ENCODE measurements around the gene USF3. TPM values are rescaled to one million over a fixed set of nuclear protein-coding genes. Genes with fewer than 3 reads are reported as not detected.

Gene USF3
- total and polyA plus RNA-seq, 2 of the 13 experiments (the other 11 are each of a cell fraction or from before 2014, with no cell fraction given), result 6.3 to 15.2 TPM

GRCh38 chr3:113663324-113663750 is 33.1 kb downstream of the USF3 start (continued):
- TF ChIP-seq NR2C2 (CRISPR knock-in tag; IDR thresholded peaks at IDR 0.05; ENCODE audit: borderline replicate concordance) (no peak; the same call in 1 of the 2 replicates), TOPORS (CRISPR knock-in tag; IDR thresholded peaks at IDR 0.05) (no peak), KDM2A (CRISPR knock-in tag; IDR thresholded peaks at IDR 0.05; ENCODE audit: borderline replicate concordance, low read depth) (no peak), TARDBP (CRISPR knock-in tag; IDR thresholded peaks at IDR 0.05) (peak; percentile 43; the same call in 1 of the 2 replicates), ZNF276 (CRISPR knock-in tag; IDR thresholded peaks at IDR 0.05; ENCODE audit: low read depth) (peak; percentile 100), ZNF674 (CRISPR knock-in tag; IDR thresholded peaks at IDR 0.05; ENCODE audit: low read depth) (no peak), THRA (CRISPR knock-in tag; IDR thresholded peaks at IDR 0.05; ENCODE audit: borderline replicate concordance) (peak; percentile 66; the same call in 1 of the 2 replicates), ZNF251 (CRISPR knock-in tag; IDR thresholded peaks at IDR 0.05) (no peak), ATF4 (CRISPR knock-in tag; IDR thresholded peaks at IDR 0.05) (no peak), SP4 (CRISPR knock-in tag; IDR thresholded peaks at IDR 0.05) (no peak), BHLHE40 (IDR thresholded peaks at IDR 0.05; ENCODE audit: low read length) (no peak), JDP2 (CRISPR knock-in tag; IDR thresholded peaks at IDR 0.05; ENCODE audit: borderline replicate concordance) (no peak), DMTF1 (CRISPR knock-in tag; IDR thresholded peaks at IDR 0.05) (no peak), GFI1 (CRISPR knock-in tag; IDR thresholded peaks at IDR 0.05; ENCODE audit: borderline replicate concordance) (no peak), KDM5B (CRISPR knock-in tag; IDR thresholded peaks at IDR 0.05; ENCODE audit: borderline replicate concordance) (no peak), NONO (IDR thresholded peaks at IDR 0.05) (no peak), NONO (CRISPR knock-in tag; conservative IDR thresholded peaks at IDR 0.05) (no peak), EEA1 (CRISPR knock-in tag; IDR thresholded peaks at IDR 0.05; ENCODE audit: borderline replicate concordance) (no peak), CEBPZ (IDR thresholded peaks at IDR 0.05; ENCODE audit: low read length) (no peak), ZNF205 (CRISPR knock-in tag; IDR thresholded peaks at IDR 0.05) (no peak)
